GM19467 (cell line): Measurements from ENCODE around the gene CCT3.
"Not testable (repeated sequence)": the region's sequence is repeated elsewhere in the genome, so short reads cannot be mapped to it uniquely, and the experiment has no call there.

Source experiments
- ATAC-seq: cut with Tn5 transposase; IDR thresholded peaks from one replicate; pipeline ENCODE4 v1.9.1; 2021; ENCODE audit warnings: mild to moderate bottlenecking, moderate library complexity; ENCODE audit not compliant: unreplicated experiment

Gene CCT3

DNA sequence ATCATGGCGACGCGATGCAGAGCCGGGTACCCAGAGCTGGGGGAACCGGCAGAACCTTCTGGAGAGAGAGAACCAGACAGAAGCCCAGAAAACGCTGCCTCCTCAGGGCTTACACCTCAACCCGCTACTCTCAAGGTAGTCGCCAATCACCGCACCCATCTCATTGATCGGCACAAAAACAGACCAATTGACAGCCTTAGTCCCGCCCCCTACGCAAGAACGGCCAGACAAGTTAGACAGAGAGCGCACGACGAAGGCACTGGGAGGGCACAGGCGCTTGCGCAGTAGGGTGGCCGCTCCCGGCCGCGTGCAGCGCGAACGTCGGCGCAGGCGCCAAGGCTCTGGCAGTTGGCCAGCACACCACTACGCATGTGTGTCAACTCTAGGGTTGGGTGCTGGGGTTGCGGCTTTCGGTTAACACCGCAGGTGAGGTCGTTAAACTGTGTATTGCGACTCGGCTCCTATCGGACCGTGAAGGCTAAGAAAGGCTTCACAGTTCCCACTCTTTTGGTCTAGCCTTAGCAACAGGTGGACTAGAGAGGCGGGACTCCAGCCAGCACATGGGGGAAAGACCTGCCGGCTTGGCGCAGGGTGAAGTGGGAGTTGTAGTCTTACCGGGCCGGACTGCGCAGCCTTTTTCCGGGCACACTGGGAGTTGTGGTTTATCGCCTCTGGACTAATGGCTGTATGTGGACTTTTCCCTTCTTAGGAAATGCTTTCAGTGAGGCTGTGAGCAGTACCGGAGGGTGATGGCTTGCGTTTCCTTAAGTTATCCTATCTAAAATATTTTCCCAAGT is at the start of gene CCT3, which contains the start of gene TSACC:
Gene CCT3, minus strand, starts transcription at position 113 of the 797 bp plus-strand sequence. Its CDS starts 108 bp downstream, at position 5.
Gene TSACC, plus strand, starts transcription at position 347 of the 797 bp plus-strand sequence. CDS start 1,232 bp downstream, outside the sequence.
- peak; percentile 76 for ATAC-seq

DNA sequence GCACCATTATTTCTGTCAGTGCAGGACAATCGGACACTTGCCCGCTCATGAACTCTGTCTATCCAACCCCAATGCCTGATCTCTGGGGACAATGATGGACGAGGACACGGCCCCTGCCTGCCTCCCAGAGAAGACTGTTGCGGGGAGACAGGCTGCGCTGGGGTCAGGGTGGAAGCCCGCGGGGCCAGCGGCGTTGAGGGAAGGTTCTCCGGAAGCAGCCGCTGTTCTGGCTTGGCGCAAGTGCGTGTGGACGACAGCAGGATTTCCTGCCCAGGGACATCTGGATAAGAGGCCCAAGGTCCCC is 49.7 kb upstream of the CCT3 start:
- ATAC-seq: no peak

DNA sequence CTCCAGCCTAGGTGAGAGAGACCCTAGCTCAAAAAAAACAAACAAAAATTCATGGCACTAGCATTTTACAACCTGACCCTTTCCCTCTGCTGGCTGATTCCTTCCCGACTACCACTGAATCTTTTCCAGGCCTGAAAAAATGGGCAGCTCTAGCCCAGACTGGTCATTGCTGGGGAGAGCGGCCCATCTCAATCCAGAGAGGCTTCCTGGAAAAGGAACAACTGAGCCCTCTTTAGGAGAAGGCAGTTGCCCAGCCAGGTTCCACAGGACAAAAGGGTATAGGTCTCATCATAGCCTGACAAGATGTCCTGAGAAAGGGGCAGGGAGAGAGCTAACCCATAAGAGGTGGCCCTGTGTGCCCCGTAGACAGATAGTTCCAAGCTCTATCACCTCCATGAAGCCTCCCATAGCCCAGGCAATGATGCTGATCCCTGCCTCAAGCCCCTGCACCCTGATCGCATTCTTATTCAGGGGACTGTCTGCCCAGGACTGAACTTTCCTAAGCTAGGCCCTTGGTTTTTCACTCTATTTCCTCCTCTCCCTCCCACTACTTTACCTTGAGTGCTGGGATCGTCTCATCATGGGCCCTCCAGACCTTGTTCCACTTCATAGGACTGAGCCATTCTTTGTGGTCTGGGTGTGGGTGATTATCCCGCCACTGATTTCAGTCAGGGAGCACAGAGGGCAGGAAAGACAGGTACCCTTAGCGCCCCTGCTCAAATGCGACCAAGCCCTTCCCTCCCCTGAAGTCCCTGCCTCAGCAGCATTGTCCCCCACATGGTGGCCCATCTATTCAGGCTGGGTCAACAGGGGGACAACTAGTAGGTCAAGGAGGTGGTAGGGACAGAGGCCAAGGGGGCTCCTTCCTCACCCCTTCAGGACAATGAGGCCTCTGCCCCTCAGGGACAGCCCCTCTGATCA is 49.1 kb upstream of the CCT3 start:
- ATAC-seq: no peak

DNA sequence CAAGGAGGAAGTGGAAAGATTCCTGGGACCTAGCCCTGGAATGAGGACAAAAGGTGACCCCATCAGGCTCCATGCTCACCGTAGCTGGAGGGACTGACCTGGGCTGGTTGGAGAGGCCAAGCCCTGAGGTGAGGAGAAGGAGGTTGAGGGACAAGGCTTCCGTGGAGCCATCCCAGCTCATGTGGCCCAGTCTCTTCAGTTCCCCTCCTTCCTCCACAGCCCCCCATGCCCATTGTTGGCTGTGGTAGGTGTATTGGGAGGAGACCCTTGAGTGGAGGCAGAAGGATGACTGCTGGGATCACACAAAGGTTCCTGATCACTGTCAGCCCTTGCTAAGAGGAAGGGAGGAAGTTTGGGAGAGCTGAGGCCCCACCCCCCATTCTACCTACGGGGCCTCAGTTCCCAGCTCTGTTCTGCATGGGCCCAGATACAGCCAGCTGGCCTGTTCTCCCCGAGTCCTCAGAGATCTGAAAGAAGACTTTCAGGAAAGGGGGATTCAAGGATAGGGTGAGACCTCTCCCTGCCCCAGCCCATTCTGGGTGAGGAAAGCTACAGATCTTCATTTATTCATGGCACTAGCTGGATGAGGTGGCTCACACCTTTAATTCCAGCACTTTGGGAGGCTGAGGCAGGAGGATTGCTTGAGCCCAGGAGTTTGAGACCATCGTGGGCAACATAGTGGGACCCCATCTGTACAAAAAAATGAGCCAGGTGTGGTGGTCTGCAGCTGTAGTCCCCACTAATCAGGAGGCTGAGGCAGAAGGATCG is 48.2 kb upstream of the CCT3 start:
- no peak for ATAC-seq

DNA sequence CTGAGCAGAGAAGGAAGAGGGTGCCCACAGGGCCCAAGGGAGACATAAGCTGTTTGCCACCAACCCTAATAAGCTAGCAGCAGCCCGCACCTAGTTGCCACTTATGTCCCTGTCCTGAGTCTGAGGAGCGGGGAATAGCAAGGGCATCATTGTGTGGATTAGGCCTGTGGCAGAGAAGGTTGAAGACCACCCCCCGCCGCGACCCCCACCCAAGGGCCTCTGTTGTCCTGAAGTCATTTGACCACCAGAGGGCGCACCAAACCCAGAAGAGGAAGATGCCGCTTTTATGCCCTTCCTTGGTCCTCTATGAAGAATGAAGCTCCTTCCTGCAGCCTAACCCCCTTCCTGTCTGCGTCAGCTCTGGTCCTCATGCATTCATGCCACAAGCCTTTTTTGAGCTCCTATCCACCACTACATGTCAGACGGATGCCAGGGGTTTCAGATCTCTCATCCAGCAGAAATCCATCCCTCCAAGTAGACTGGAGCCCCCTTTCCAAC is 47.5 kb upstream of the CCT3 start:
- no peak for ATAC-seq

DNA sequence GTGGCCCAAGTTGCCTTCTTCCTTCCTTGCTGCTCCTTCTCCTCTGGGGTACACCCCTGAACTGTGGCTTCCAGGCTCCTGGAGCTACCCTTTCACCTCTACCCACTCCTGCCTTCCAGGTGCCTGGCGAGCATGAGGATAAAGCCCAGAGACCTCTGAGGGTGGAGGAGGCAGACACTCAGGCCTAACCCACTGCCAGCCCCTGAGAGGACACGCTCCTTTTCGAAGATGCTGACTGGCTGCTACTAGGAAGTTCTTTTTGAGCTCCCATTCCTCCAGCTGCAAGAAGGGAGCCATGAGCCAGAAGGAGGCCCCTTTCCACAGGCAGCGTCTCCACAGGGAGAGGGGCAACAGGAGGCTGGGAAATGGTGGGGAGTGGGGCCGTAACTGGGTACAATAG is 46.6 kb upstream of the CCT3 start:
- no peak for ATAC-seq

DNA sequence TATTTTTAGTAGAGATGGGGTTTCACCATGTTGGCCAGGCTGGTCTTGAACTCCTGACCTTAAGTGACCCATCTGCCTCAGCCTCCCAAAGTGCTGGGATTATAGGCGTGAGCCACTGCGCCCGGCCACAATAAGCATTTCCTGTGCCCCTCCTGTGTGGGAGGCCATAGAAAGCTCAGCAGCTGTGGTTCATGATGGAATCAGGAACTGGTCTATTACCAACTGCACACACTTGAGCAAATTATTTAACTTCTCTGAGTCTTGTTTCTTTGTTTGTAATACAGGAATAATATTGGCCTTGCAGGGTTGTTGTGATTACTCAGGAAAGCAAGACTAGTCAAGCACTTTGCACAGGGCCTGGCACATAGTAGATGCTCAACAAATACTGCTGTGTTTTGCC is 45.9 kb upstream of the CCT3 start:
- ATAC-seq: no peak

DNA sequence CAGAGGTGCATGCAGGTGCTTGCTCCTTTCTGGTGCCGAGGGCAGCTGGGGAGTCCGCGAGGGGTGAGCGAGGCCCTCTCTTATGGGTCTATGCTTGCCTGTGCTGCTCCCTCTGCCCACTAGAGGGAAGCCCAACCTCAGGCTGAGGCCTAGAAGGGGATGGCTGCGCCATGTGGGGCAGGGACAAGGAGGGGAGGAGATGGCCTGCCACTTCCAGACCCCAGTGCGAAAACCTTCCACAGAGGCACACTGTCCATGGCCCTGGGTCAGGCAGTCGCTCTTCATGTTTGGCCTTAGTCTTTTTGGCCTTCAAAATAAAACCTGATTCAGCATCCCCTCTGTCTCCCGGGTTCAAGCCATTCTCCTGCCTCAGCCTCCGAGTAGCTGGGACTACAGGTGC is 44.9 kb upstream of the CCT3 start:
- no peak for ATAC-seq

DNA sequence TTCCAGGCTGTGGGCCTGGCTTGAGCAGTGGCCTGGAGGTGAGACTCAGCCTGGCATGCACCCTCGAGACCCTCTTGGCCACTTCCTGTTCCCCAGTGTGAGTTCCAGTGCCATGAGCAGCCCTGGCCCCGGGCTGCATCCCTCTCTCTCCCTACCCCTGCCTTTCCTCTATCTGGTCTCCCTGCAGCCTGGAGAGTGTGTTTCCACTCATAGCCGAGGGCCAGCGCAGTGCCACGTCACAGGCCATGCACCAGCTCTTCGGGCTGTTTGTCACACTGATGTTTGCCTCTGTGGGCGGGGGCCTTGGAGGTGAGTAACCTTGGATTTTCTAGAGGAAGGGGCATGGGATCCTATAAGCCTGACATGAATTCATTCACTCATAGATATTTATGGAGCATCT is 44.5 kb upstream of the CCT3 start:
- ATAC-seq: no peak

DNA sequence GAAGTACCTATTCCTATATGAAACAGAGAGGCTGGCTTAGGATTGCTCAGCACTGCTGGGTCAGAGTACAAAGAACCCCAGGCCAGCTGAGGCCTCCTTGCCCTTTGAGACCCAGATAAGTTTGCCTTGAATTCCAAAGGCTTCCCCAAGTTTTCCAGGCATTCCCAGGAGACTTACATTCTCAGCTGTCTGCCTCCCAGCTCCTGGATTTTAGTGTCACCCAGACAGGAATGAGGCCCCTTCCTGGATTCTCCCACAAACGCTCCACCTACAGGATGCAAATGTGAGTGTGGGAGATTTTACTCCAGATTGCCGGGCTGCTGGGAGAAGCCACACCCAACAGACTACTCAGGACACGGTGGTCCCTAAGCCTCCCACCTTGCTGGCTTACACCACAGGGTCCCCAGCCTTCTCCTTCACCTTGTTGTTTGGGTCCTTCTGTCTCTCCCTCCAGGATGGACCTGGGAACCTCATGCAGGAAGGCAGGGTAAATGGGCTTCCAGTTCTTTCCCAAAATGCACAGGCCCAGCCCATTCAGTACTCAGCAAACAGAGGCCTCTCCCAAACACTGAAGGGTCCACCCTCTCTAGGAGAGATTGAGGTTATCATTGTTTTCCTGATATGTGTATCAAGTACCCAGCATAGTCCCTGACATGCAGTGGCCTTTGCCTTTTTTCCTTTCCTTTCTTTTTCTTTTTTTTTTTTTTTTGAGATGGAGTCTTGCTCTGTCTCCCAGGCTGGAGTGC is 41.5 kb upstream of the CCT3 start:
- ATAC-seq: no peak

DNA sequence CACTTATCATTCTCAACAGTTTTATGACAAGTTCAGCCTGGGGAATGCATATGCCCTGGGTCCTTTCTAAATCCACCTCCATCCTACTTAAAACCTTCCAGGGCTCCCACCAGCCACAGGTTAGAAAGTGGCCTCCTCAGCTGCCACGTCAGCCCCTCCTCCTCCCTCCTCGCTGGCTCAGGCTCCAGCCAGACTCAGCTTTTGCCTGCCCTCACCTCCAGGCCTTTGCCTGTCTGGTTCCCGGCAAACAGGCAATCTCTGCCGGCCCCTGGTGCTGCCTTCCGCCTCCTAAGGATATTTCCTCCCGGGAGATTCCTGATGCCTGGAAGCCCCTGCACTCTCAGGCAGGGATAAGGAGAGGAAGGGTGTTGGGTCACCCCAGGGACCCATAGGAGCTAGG is 40.5 kb upstream of the CCT3 start:
- ATAC-seq: no peak

DNA sequence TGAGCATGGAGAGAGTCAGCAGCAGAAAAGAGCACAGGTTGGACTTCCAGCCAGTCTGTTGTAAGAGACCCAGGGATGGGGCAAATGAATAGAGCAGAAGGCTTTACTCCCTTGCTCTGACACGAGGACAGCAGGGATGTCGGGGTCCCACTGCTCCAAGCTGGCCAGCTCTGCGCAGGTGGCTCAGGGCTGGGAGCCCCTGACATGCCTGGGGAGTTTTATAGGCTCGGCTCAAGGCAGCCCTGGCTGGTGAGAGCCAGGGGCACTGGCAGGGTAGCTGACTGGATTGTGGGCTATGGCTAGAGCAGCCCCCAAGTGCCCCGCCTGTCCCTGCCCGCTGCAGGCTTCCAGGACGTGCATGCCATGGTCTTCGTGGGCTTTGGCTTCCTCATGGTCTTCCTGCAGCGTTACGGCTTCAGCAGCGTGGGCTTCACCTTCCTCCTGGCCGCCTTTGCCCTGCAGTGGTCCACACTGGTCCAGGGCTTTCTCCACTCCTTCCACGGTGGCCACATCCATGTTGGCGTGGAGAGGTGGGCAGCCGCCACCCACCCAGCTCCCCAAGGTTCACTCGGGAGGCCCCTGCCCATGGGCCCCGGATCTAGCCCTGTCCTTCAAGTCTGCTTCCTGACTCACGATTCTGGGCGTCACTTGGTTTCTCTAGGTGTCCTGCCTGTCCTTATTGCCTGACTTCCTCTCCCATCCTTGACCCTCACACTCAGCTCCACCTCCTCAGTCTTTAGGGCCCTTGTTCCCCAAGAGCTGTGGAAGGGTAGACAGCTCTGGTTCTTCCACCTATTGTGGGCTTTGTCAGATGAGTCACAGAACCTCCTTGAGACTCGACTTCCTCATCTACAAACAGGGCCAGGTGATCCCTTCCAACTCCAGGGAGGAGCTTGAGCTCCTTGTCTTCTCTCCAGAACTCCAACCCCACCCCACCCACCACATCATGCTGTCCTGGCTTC is 39.1 kb upstream of the CCT3 start:
- ATAC-seq: no peak

DNA sequence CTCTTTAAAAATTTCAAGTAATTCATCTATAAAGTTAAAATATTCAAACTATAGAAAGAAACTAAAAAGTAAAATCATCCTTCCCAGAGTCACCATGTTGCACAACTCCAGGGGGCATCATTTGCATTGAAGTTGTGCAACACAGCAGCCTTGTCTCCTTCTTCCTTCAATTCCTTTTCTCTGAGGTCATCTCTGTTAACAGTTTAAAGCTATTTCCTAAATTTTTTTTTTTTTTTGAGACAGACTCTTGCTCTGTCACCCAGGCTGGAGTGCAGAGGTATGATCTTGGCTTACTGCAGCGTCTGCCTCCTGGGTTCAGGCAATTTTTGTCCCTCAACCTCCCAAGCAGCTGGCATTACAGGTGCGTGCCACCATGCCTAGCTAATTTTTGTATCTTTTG is 38.1 kb upstream of the CCT3 start:
- no peak for ATAC-seq

DNA sequence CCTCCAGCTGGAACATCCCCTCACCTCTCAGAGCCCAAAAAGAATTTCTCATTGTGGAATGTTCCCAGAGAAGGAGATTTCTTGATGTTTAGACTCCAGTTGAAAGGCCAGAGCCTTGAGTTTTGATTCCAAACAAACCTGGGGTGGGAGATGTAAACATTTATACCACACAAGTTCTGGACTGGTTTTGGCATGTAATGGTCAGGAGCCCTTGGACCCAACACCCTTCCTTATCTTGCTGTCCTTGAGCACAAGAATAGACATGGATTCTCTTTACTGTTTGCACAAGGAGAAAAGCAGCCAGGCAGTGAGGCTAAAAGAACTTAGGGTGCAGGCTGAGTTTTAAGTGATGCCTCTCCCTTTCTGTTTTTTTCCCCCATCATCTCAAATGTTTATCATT is 35.5 kb upstream of the CCT3 start:
- ATAC-seq: no peak

DNA sequence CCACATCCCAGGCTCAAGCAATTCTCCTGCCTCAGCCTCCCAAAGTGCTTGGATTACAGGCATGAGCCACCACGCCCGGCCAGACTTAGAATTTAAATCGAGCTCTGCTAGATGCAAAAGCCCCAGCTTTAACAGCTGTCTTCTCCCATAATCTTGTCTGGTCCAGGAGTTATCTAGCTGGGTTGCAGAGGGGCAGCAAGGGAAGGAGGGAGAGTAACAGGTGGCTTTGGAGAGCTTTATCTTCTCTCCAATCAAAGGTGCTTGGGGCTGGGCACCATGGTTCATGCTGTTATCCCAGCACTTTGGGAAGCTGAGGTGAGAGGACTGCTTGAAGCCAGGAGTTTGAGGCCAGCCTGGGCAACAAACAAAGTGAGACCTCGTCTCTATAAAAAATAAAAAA is 34.8 kb upstream of the CCT3 start:
- no peak for ATAC-seq

DNA sequence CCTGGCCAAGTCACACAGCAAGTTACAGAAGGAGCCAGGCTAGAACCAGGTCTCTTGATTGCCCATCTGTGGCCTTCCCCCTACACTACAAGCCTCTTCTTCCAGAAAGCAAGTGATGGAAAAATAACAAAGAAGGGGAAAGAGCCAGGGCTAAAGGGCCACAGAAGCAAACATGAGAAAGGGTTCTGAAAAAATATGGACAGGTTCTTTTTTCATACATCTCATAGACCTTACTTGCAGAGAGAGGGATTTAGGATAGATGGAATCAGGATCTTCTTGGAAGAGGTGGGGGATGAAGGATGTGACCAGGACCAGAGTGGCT is 34.1 kb upstream of the CCT3 start:
- ATAC-seq: no peak

DNA sequence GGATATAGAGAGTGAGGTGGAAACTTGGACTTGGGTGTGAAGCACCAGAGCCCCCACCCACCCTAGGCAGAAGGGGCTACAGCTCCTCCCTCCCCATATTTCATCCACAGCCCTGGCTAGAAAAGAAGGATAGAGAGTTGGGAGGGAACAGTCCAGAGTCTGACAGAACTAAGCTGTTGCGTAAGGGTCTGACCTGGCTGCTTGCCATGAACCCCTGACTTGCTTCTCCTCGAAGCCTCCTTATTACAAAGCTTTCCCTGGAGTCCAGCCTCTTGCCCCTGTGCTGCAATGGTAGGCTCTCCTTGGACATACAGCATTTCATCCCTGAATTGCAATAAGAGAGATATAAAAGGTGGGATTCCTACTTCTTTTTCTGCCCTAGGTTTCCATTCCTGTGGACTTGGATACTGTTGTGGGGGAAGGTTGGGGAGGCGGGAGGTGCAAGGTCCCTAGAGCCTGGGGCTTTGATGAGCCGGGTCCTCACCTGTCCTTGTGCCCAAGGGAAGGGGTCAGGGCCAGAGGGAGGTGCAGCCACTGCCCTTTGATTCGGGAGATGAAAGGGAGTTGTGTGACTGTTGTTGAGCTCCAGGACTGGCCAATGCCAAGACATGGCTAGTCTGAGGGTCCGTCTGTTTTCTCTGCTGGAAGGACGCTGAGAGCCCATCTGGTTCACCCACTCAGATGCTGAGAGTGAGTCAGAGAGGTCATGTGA is 33.6 kb upstream of the CCT3 start:
- ATAC-seq: no peak

DNA sequence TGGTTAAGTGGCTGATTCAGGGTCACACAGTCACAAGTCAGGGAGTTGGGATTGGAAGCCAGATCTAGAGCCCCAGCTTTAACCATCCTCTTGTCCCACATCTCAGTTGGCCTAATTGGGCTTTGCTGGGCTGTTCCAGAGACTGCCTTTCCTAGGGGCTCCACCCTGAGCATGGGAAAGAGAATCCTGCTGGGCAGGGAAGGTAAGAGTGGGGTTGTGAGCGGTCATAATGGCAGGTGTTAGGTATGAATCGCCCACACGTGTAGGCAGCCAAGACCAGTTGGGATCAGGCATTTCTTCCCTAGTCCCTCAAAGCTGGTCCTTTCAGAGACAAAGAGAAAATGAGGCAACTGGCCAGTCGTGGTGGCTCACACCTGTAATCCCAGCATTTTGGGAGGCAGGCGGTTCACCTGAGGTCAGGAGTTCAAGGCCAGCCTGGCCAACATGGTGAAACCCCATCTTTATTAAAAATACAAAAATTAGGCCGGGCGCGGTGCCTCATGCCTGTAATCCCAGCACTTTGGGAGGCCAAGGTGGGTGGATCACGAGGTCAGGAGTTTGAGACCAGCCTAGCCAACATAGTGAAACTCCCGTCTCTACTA is 31.7 kb upstream of the CCT3 start:
- ATAC-seq: not testable (repeated sequence)
